ENCODE results near the gene G3BP2.

- TF ChIP-seq, protein P1, sequence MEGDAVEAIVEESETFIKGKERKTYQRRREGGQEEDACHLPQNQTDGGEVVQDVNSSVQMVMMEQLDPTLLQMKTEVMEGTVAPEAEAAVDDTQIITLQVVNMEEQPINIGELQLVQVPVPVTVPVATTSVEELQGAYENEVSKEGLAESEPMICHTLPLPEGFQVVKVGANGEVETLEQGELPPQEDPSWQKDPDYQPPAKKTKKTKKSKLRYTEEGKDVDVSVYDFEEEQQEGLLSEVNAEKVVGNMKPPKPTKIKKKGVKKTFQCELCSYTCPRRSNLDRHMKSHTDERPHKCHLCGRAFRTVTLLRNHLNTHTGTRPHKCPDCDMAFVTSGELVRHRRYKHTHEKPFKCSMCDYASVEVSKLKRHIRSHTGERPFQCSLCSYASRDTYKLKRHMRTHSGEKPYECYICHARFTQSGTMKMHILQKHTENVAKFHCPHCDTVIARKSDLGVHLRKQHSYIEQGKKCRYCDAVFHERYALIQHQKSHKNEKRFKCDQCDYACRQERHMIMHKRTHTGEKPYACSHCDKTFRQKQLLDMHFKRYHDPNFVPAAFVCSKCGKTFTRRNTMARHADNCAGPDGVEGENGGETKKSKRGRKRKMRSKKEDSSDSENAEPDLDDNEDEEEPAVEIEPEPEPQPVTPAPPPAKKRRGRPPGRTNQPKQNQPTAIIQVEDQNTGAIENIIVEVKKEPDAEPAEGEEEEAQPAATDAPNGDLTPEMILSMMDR (IDR thresholded peaks at IDR 0.05; ENCODE audit: borderline replicate concordance, extremely low read depth, low read length, poor library complexity, severe bottlenecking): peak; percentile 34
- TF ChIP-seq EZH2 (IDR thresholded peaks at IDR 0.05; ENCODE audit: borderline replicate concordance, low read depth, low read length, severe bottlenecking): no peak
Measured at GRCh38 chr4:75653845-75654503, 19.2 kb downstream of the G3BP2 start.

Data from DND-41 (cell line).